Measurements from ENCODE around the gene OXER1.

The OXER1 gene

DNA sequence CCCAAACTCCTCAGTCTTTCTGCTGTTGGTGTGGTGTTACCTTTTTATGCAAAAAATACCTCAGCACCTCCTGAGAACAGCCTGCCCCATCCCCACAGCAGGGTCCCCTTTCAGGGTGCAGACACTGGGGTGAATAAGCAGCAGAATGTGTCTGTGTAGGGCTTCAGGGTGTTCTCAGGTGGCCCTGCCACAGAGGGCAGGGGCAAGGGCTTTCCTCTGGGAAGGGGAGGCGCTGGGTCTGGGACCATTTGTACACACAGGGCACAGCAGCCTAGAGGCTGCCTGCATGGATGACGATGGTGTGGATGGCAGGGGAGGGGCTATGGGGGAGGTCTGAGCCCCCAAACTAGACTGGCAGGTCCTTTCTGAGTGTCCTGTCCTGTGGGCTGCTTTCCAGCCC is 25.8 kb upstream of the OXER1 start:
- no peak overlapping the region for H3K23ac ChIP-seq (ENCODE audit: low read length)
- no peak overlapping the region for H3K4me3 ChIP-seq (ENCODE audit: low read depth, low read length)
- peaks cover 2% of the 10 kb centered on the region for H3K9me3 ChIP-seq (ENCODE audit: insufficient read depth, low read depth, low read length)
- no peak overlapping the region for H3K18ac ChIP-seq (ENCODE audit: low read length)
- H3K79me2 ChIP-seq (ENCODE audit: control insufficient read depth, insufficient read depth, low read length, poor library complexity), result no peaks in the 10 kb centered on the region
- H3K14ac ChIP-seq (ENCODE audit: low read length), result no peak overlapping the region
- peaks cover 15 to 25% of the 10 kb centered on the region in 2 experiments for H3K4me1 ChIP-seq (ENCODE audit: control insufficient read depth in 1 of 2, insufficient read depth in 2 of 2, low read length in 2 of 2)
- no peak overlapping the region for H3K4ac ChIP-seq (ENCODE audit: low read depth, low read length)
- no peak overlapping the region for H4K12ac ChIP-seq (ENCODE audit: low read depth, low read length)
- H3K9ac ChIP-seq (ENCODE audit: low read length), result no peak overlapping the region
- no peak for DNase-seq
- H2BK120ac ChIP-seq (ENCODE audit: insufficient read depth, low read length, poor library complexity), result no peak overlapping the region
- H4K8ac ChIP-seq (ENCODE audit: low read depth, low read length), result no peak overlapping the region
- no peaks in the 10 kb centered on the region for H3K27me3 ChIP-seq (ENCODE audit: insufficient read depth, low read length)
- H2BK5ac ChIP-seq (ENCODE audit: low read depth, low read length, poor library complexity), result no peak overlapping the region
- no peak overlapping the region for H4K91ac ChIP-seq (ENCODE audit: low read depth, low read length)
- peaks cover 19% of the 10 kb centered on the region for H3K79me1 ChIP-seq (ENCODE audit: low read length)
- peaks cover 3 to 5% of the 10 kb centered on the region in 2 experiments for H3K36me3 ChIP-seq (ENCODE audit: control insufficient read depth in 1 of 2, insufficient read depth in 2 of 2, low read length in 2 of 2)
- WGBS (ENCODE audit: extremely low coverage, insufficient coverage, insufficient read length), result no CpG with 5 or more reads among the region's 2 CpGs
- H2AFZ ChIP-seq (ENCODE audit: insufficient read depth, low read length, poor library complexity), result no peak overlapping the region
- H3K4me2 ChIP-seq (ENCODE audit: low read length), result no peak overlapping the region
- H2BK12ac ChIP-seq (ENCODE audit: low read length), result no peak overlapping the region
- H3K27ac ChIP-seq (ENCODE audit: low read depth, low read length), result no peak overlapping the region
- H2AK5ac ChIP-seq (ENCODE audit: low read length), result no peak overlapping the region

GRCh38 chr2:42788882-42789281 is 24.9 kb upstream of the OXER1 start:
- no peak overlapping the region for H4K91ac ChIP-seq (ENCODE audit: low read depth, low read length)
- H3K79me2 ChIP-seq (ENCODE audit: control insufficient read depth, insufficient read depth, low read length, poor library complexity), result no peaks in the 10 kb centered on the region
- H3K27me3 ChIP-seq (ENCODE audit: insufficient read depth, low read length), result no peaks in the 10 kb centered on the region
- H4K8ac ChIP-seq (ENCODE audit: low read depth, low read length), result no peak overlapping the region
- H2BK5ac ChIP-seq (ENCODE audit: low read depth, low read length, poor library complexity), result no peak overlapping the region
- no peak overlapping the region for H4K12ac ChIP-seq (ENCODE audit: low read depth, low read length)
- H3K4ac ChIP-seq (ENCODE audit: low read depth, low read length), result no peak overlapping the region
- no CpG with 5 or more reads among the region's 4 CpGs for WGBS (ENCODE audit: extremely low coverage, insufficient coverage, insufficient read length)
- H3K36me3 ChIP-seq (ENCODE audit: control insufficient read depth in 1 of 2, insufficient read depth in 2 of 2, low read length in 2 of 2), result peaks cover 3 to 5% of the 10 kb centered on the region in 2 experiments
- peak; percentile 75 to 86 for DNase-seq
- H3K9me3 ChIP-seq (ENCODE audit: insufficient read depth, low read depth, low read length), result peaks cover 2% of the 10 kb centered on the region
- peaks cover 17 to 23% of the 10 kb centered on the region in 2 experiments for H3K4me1 ChIP-seq (ENCODE audit: control insufficient read depth in 1 of 2, insufficient read depth in 2 of 2, low read length in 2 of 2)
- no peak overlapping the region for H3K4me3 ChIP-seq (ENCODE audit: low read depth, low read length)
- no peak overlapping the region for H2AK5ac ChIP-seq (ENCODE audit: low read length)
- H3K18ac ChIP-seq (ENCODE audit: low read length), result no peak overlapping the region
- H3K79me1 ChIP-seq (ENCODE audit: low read length), result peaks cover 15% of the 10 kb centered on the region
- no peak overlapping the region for H2AFZ ChIP-seq (ENCODE audit: insufficient read depth, low read length, poor library complexity)
- H3K23ac ChIP-seq (ENCODE audit: low read length), result no peak overlapping the region
- H3K27ac ChIP-seq (ENCODE audit: low read depth, low read length), result no peak overlapping the region
- no peak overlapping the region for H2BK12ac ChIP-seq (ENCODE audit: low read length)
- no peak overlapping the region for H2BK120ac ChIP-seq (ENCODE audit: insufficient read depth, low read length, poor library complexity)
- H3K4me2 ChIP-seq (ENCODE audit: low read length), result no peak overlapping the region
- H3K9ac ChIP-seq (ENCODE audit: low read length), result no peak overlapping the region
- no peak overlapping the region for H3K14ac ChIP-seq (ENCODE audit: low read length)

DNA sequence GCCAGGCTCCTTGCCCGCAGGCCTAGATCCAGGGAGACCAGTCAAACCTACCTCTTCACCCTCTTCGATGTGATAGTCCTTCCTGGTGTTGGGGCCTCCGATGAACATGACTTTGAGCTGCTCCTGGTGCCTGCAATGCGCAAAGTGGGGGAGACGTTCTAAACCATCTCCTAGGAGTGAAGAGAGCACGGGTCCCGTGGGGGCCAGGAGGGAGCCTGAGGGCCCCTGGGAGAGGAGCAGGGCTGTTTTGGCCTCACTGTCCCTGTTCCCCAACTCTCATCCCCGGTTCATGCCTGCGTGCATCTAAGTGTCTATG is 24.5 kb upstream of the OXER1 start:
- Histone ChIP-seq H4K12ac (ENCODE audit: low read depth, low read length) (no peak overlapping the region), H3K9me3 (ENCODE audit: insufficient read depth, low read depth, low read length) (peaks cover 3% of the 10 kb centered on the region), H3K4ac (ENCODE audit: low read depth, low read length) (no peak overlapping the region), H3K27me3 (ENCODE audit: insufficient read depth, low read length) (no peaks in the 10 kb centered on the region), H3K79me1 (ENCODE audit: low read length) (peaks cover 14% of the 10 kb centered on the region), H2BK5ac (ENCODE audit: low read depth, low read length, poor library complexity) (no peak overlapping the region), H3K79me2 (ENCODE audit: control insufficient read depth, insufficient read depth, low read length, poor library complexity) (no peaks in the 10 kb centered on the region), H4K8ac (ENCODE audit: low read depth, low read length) (no peak overlapping the region), H3K4me3 (ENCODE audit: low read depth, low read length) (no peak overlapping the region), H2AFZ (ENCODE audit: insufficient read depth, low read length, poor library complexity) (no peak overlapping the region), H3K23ac (ENCODE audit: low read length) (no peak overlapping the region), H3K4me2 (ENCODE audit: low read length) (no peak overlapping the region), H4K91ac (ENCODE audit: low read depth, low read length) (no peak overlapping the region), H3K36me3 (ENCODE audit: control insufficient read depth in 1 of 2, insufficient read depth in 2 of 2, low read length in 2 of 2) (peaks cover 5 to 6% of the 10 kb centered on the region in 2 experiments), H3K14ac (ENCODE audit: low read length) (no peak overlapping the region), H2BK12ac (ENCODE audit: low read length) (no peak overlapping the region), H3K4me1 (ENCODE audit: control insufficient read depth in 1 of 2, insufficient read depth in 2 of 2, low read length in 2 of 2) (peaks cover 17 to 23% of the 10 kb centered on the region in 2 experiments), H3K18ac (ENCODE audit: low read length) (no peak overlapping the region), H2BK120ac (ENCODE audit: insufficient read depth, low read length, poor library complexity) (no peak overlapping the region), H3K27ac (ENCODE audit: low read depth, low read length) (no peak overlapping the region), H3K9ac (ENCODE audit: low read length) (no peak overlapping the region), H2AK5ac (ENCODE audit: low read length) (no peak overlapping the region)
- no CpG with 5 or more reads among the region's 9 CpGs for WGBS (ENCODE audit: extremely low coverage, insufficient coverage, insufficient read length)
- DNase-seq, result no peak

DNA sequence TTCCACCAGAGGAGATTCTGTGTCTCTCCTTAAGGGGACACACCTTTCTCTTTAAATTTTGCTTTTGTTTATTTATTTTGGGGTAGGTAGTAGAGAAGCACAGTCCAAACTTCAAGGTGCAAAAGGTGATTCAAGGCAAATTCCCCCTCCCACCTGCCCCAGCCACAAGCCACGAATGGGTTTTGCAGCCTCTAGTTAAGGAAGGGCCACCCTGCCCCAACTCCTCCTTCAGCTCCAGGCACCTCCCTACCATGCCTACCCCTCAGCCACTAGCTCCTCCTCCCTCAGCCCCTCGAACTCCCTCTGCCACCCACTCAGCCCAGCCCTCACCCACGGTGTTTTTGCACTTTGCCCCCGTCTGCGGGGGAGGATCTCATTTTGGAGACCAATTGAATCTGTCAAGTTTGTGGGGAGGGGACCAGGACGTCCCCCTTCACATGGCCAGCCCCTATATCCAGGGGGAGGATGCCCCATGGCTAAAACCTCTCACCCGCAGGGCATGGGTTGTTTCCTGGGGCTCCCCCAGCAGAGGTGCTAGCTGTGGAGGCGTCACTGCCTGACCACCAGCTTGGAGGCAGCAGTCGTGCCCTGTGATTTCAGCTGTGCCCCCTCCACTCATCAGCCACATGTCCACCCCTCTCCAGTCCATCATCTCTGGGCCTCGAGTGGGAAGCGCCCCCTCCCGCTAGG is 24.0 kb upstream of the OXER1 start:
- WGBS (ENCODE audit: extremely low coverage, insufficient coverage, insufficient read length), result no CpG with 5 or more reads among the region's 12 CpGs
- H4K8ac ChIP-seq (ENCODE audit: low read depth, low read length), result no peak overlapping the region
- no peak overlapping the region for H2BK120ac ChIP-seq (ENCODE audit: insufficient read depth, low read length, poor library complexity)
- no peak overlapping the region for H3K9ac ChIP-seq (ENCODE audit: low read length)
- no peak overlapping the region for H2BK5ac ChIP-seq (ENCODE audit: low read depth, low read length, poor library complexity)
- H3K79me1 ChIP-seq (ENCODE audit: low read length), result peaks cover 9% of the 10 kb centered on the region
- H3K23ac ChIP-seq (ENCODE audit: low read length), result no peak overlapping the region
- no peaks in the 10 kb centered on the region for H3K79me2 ChIP-seq (ENCODE audit: control insufficient read depth, insufficient read depth, low read length, poor library complexity)
- no peak overlapping the region for H4K91ac ChIP-seq (ENCODE audit: low read depth, low read length)
- no peak overlapping the region for H3K14ac ChIP-seq (ENCODE audit: low read length)
- peaks cover 17 to 23% of the 10 kb centered on the region in 2 experiments for H3K4me1 ChIP-seq (ENCODE audit: control insufficient read depth in 1 of 2, insufficient read depth in 2 of 2, low read length in 2 of 2)
- H3K4me3 ChIP-seq (ENCODE audit: low read depth, low read length), result no peak overlapping the region
- no peak overlapping the region for H2AK5ac ChIP-seq (ENCODE audit: low read length)
- H2BK12ac ChIP-seq (ENCODE audit: low read length), result no peak overlapping the region
- no peak overlapping the region for H3K27ac ChIP-seq (ENCODE audit: low read depth, low read length)
- H3K36me3 ChIP-seq (ENCODE audit: control insufficient read depth in 1 of 2, insufficient read depth in 2 of 2, low read length in 2 of 2), result peaks cover 9 to 11% of the 10 kb centered on the region in 2 experiments
- no peaks in the 10 kb centered on the region for H3K27me3 ChIP-seq (ENCODE audit: insufficient read depth, low read length)
- peaks cover 8% of the 10 kb centered on the region for H3K9me3 ChIP-seq (ENCODE audit: insufficient read depth, low read depth, low read length)
- no peak overlapping the region for H3K4me2 ChIP-seq (ENCODE audit: low read length)
- no peak overlapping the region for H3K4ac ChIP-seq (ENCODE audit: low read depth, low read length)
- no peak overlapping the region for H3K18ac ChIP-seq (ENCODE audit: low read length)
- no peak for DNase-seq
- no peak overlapping the region for H2AFZ ChIP-seq (ENCODE audit: insufficient read depth, low read length, poor library complexity)
- H4K12ac ChIP-seq (ENCODE audit: low read depth, low read length), result no peak overlapping the region

Measured in trophoblast cell (in vitro differentiated cells and primary cell).